ENCODE results near the gene MAPKAP1.
"Not testable (repeated sequence)": the region's sequence is repeated elsewhere in the genome, so short reads cannot be mapped to it uniquely, and the experiment has no call there.

Gene MAPKAP1

DNA sequence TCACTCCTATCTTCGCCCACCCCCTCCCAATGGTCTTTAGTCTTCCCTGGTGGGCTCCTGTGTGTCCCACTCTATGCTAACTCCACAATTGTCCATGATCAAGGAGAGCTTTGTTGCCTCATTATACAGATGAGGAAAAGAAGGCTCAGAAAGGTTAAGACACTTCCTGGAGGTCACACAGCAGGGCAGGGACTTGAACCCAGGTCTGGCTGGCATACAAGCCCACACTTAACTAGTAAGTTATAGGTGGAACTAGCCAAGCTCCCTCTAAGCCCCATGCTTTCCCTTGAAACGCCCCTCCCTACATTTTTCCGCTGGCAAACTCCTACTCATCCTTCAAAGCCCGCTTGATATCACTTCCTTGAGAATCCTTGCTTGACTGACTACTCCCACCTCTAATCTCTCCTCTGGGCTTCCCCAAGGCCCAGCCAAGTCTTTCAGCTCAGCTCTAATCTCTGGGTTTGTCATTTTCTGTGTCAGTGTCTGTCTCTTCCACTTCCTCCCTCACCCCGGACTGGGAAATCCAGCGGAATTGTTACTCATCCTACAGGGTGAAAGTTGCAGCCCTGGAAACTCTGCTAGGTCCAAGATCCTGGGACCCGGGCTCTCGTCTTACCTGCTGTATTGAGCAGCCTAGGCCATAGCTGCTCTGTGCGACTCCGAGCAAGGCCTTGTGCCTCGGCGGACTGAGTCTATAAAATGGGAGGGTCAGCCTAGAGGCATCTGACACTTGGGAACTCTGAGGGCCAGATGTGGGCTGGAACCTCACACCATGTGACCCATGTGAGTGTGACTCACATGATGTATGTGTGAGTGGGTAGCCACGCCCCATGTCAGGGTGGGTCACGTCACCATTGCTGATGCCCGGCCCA lies 300.8 kb downstream of the MAPKAP1 start:
- FAIRE-seq, result no peak

DNA sequence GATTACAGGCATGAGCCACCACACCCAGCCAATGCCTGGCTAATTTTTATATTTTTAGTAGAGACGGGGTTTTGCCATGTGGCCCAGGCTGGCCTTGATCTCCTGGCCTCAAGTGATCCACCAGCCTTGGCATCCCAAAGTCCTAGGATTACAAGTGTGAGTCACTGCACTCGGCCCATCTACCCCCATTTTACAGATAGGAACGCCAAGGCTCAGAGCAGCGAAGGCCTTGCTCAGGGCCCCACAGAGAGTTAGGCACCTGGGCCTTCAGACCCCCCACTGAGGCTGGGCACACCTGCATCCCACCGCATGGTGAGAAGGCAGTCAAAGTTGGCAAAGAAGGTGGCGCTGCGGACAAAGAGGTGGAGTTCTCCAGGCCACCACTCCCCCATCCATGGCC lies 302.3 kb downstream of the MAPKAP1 start:
- no peak for FAIRE-seq

- no peak for FAIRE-seq
Measured at GRCh38 chr9:125400725-125401716, 306.0 kb downstream of the MAPKAP1 start.

DNA sequence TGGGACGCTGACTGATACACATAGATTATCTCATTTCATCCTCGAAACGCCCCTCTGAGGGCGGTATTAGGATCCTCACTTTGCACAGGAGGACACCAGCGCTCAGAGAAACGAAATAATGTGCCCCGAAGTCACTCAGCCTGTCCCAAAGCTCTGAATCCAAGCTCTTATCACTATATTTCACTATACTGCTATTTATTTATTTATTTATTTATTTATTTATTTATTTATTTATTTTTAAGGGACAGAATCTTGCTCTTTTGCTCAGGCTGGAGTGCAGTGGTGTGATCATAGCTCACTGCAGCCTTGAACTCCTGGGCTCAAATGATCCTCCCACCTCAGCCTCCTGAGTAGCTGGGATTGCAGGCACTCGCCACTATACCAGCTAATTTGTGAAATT lies 306.8 kb downstream of the MAPKAP1 start:
- FAIRE-seq, result not testable (repeated sequence)

- FAIRE-seq, result no peak
Measured at GRCh38 chr9:125399666-125400065, 307.3 kb downstream of the MAPKAP1 start.

DNA sequence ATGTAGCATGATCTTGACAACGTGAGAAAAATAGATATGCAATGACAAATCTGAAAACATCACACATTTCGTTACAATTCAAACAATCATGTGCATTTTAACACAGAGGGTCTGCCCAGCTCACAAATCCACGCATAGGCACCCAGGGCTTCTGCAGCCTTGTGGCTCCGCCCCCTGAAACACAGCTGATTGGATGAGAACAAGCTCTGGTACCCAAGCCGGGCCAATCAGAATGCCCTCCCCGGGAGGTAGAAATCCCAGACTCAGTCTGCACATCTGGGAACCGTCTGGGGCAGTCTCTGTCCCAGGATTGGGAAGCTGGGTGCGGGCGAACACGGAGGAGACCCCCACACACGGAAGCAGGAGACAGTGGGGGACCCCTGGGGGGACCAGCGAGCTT lies 307.8 kb downstream of the MAPKAP1 start:
- no peak for FAIRE-seq

- no peak for FAIRE-seq
Measured at GRCh38 chr9:125398243-125398642, 308.8 kb downstream of the MAPKAP1 start.

GRCh38 chr9:125397736-125398135 lies 309.3 kb downstream of the MAPKAP1 start:
- FAIRE-seq, result no peak

- FAIRE-seq, result no peak
Measured at GRCh38 chr9:125396799-125397198, 310.2 kb downstream of the MAPKAP1 start.

DNA sequence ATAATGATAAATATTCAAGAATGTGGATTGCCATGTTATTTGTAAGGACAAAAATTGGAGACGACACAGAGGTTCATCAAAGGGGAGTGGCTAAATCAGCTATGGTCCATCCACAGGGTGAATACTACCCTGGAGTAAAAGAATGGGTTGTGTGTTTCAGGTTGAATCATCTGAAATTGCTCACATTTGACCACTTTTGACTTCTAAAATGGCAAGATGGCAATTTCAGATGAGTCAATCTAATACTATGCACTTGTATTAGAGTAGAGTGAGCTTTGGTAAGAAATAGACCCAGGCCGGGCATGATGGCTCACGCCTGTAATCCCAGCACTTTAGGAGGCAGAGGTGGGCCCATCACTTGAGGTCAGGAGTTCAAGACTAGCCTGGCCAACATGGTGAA lies 313.6 kb downstream of the MAPKAP1 start:
- no peak for FAIRE-seq

DNA sequence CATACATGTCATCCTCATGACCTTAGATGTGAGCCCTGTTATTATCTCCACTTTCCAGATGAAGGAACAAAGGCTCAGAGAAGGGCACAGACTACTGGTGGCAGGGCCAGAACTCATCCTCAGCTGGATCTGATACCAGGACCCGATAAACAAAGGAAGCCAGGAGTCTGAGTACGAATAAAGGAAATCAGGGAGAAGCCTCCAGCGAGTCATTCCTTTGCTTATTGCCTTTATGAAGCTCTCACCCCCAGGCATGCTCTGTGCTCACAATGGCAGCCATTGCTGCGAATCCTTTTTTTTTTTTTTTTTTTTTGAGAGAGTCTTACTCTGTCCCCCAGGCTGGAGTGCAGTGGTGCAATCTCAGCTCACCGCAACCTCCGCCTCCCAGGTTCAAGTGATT lies 315.3 kb downstream of the MAPKAP1 start:
- FAIRE-seq, result no peak

DNA sequence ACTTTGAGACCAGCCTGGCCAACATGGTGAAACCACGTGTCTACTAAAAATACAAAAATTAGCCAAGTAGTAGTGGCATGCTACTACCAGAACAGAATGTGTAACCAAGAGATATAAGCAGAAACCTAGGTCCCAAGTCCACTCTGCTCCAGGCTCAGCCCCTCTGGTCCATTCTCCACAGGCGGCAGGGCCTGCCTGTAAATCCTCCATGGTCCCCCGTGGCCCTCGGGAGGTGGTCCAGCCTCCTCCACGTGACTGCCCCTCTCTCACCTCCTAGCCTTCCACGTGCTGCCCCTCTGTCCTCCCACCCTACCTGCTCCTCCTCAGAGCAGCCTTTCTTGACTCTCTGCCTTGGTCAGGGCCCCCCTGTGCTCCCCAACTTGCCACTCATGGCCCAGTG lies 318.0 kb downstream of the MAPKAP1 start:
- no peak for FAIRE-seq

- FAIRE-seq, result no peak
Measured at GRCh38 chr9:125387861-125388524, 319.0 kb downstream of the MAPKAP1 start.

Data from islet of Langerhans (tissue), 1 donor.